ENCODE results near the gene FBN1.

- no peak for TF ChIP-seq CTCF (IDR thresholded peaks at IDR 0.05)
- TF ChIP-seq POLR2A (IDR thresholded peaks at IDR 0.05) = no peak
These were observed 53.2 kb downstream of the FBN1 start for GRCh38 chr15:48592221-48592731.

Data from adrenal gland (tissue), 5 donors.